ENCODE data around the gene MACROD1. TPM values are rescaled to one million over a fixed set of nuclear protein-coding genes. Genes with fewer than 3 reads are reported as not detected.
A peak's percentile ranks its signal among the peaks of the same experiment; 100 is the strongest.

The MACROD1 gene
- total and polyA plus RNA-seq, 9 of the 15 experiments (the other 6 are each of a cell fraction or from before 2014, with no cell fraction given) = 1.1 to 60.0 (median 26.4) TPM

GRCh38 chr11:63974259-63975143 is 191.4 kb downstream of the MACROD1 start, which contains the start of gene COX8A (continued):
- TF ChIP-seq ZNF174 (CRISPR knock-in tag; IDR thresholded peaks at IDR 0.05) (no peak), ZNF431 (CRISPR knock-in tag; IDR thresholded peaks at IDR 0.05) (peak; percentile 63; the same call in 1 of the 2 replicates), XRCC3 (IDR thresholded peaks at IDR 0.05) (no peak), MAFF (IDR thresholded peaks at IDR 0.05; ENCODE audit: low read length) (no peak), XRCC5 (IDR thresholded peaks at IDR 0.05; ENCODE audit: low read depth, low read length) (0 out of 2 replicates have a peak, but pooled peaks have one; percentile 36), ATF2 (CRISPR knock-in tag; IDR thresholded peaks at IDR 0.05) (no peak), HOXB6 (CRISPR knock-in tag; IDR thresholded peaks at IDR 0.05; ENCODE audit: borderline replicate concordance) (no peak), HDAC3 (IDR thresholded peaks at IDR 0.05; ENCODE audit: borderline replicate concordance, partially characterized antibody) (no peak), JUNB (CRISPR knock-in tag; conservative IDR thresholded peaks at IDR 0.05) (no peak), SREBF2 (CRISPR knock-in tag; IDR thresholded peaks at IDR 0.05) (no peak), HDAC2 (IDR thresholded peaks at IDR 0.05) (no peak; the same call in 1 of the 2 replicates), NR2C1 (IDR thresholded peaks at IDR 0.05) (peak; percentile 68; the same call in 1 of the 2 replicates), NR2C1 (tag; IDR thresholded peaks at IDR 0.05) (peak; percentile 70), PTBP1 (IDR thresholded peaks at IDR 0.05; ENCODE audit: low read depth, low read length) (no peak), ZBTB12 (CRISPR knock-in tag; IDR thresholded peaks at IDR 0.05) (peak; percentile 88), TCF3 (CRISPR knock-in tag; IDR thresholded peaks at IDR 0.05) (peak; percentile 31; the same call in 1 of the 2 replicates), SAP30 (IDR thresholded peaks at IDR 0.05; ENCODE audit: borderline replicate concordance, insufficient read depth, low read depth, low read length, poor library complexity, severe bottlenecking) (no peak), FOXK2 (conservative IDR thresholded peaks at IDR 0.05 in 1 of 2, IDR thresholded peaks at IDR 0.05 in 1 of 2; ENCODE audit: low read depth in 2 of 2) (peak; percentile 81 to 92), ARNT (IDR thresholded peaks at IDR 0.05) (no peak), RBFOX2 (IDR thresholded peaks at IDR 0.05; ENCODE audit: low read depth, low read length) (peak; percentile 98), ZNF740 (CRISPR knock-in tag; IDR thresholded peaks at IDR 0.05) (peak; percentile 63), ZNF740 (tag; IDR thresholded peaks at IDR 0.05) (no peak)
- TF ChIP-seq, protein P1, sequence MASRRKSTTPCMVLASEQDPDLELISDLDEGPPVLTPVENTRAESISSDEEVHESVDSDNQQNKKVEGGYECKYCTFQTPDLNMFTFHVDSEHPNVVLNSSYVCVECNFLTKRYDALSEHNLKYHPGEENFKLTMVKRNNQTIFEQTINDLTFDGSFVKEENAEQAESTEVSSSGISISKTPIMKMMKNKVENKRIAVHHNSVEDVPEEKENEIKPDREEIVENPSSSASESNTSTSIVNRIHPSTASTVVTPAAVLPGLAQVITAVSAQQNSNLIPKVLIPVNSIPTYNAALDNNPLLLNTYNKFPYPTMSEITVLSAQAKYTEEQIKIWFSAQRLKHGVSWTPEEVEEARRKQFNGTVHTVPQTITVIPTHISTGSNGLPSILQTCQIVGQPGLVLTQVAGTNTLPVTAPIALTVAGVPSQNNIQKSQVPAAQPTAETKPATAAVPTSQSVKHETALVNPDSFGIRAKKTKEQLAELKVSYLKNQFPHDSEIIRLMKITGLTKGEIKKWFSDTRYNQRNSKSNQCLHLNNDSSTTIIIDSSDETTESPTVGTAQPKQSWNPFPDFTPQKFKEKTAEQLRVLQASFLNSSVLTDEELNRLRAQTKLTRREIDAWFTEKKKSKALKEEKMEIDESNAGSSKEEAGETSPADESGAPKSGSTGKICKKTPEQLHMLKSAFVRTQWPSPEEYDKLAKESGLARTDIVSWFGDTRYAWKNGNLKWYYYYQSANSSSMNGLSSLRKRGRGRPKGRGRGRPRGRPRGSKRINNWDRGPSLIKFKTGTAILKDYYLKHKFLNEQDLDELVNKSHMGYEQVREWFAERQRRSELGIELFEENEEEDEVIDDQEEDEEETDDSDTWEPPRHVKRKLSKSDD (conservative IDR thresholded peaks at IDR 0.05; ENCODE audit: low read length) = no peak
